HCT116 (cell line): ENCODE data around the gene LRRC3C. TPM values are rescaled to one million over a fixed set of nuclear protein-coding genes. Genes with fewer than 3 reads are reported as not detected.

Experiments used
- ATAC-seq: fragments of 200-7000 bp; cut with Tn5 transposase; 2 replicates; pipeline ENCODE4 v1.9.1; 2020; ENCODE audit warnings: mild to moderate bottlenecking, moderate library complexity
- BruUV-seq: library from RNA; stranded (reverse); fragments of 400-500 nt; replicated peaks from 2 replicates; lab custom pipeline; 2021; lab: Mats Ljungman, UMichigan
- CTCF ChIA-PET: fragments of 300-600 bp; sonication (Branson Sonifier 250); formaldehyde crosslinking; loops from one replicate; lab custom pipeline; 2021; ENCODE audit warnings: antibody characterized with exemption; lab: Charles Lee
- POLR2A ChIA-PET: fragments of 300-600, 350-600 bp; sonication (Branson Sonifier 250); formaldehyde crosslinking; loops from one replicate; lab custom pipeline; 2021; ENCODE audit warnings: antibody characterized with exemption; lab: Charles Lee
- RAD21 ChIA-PET, 2 experiments: fragments of 300-600 bp; sonication (Branson Sonifier 250); formaldehyde crosslinking; loops; one replicate each; lab custom pipeline; 2023; ENCODE audit warnings: low total read pairs in 2 of 2; ENCODE audit not compliant: uncharacterized antibody in 2 of 2, unreplicated experiment in 2 of 2, low non-redundant PET in 1 of 2; lab: Charles Lee
- DNase-seq: peaks from one replicate; pipeline ENCODE4 v3.0.0-alpha.2; 2010; ENCODE audit warnings: low read depth, low spot score
- H2AFZ ChIP-seq: fragments of 200-600 bp; shearing (Covaris generic), sonication (generic); 2 replicates; pipeline ENCODE4 v1.6.1; 2017; ENCODE audit warnings: low read depth, mixed run types, mixed read lengths, antibody characterized with exemption, low read length; ENCODE audit not compliant: poor library complexity, severe bottlenecking
- H3K27ac ChIP-seq: 2 replicates; pipeline ENCODE4 v1.5.1; 2012; ENCODE audit warnings: low read depth, low read length
- H3K27me3 ChIP-seq: fragments of 200-600 bp; sonication (generic); 2 replicates; pipeline ENCODE4 v1.6.1; 2016; ENCODE audit warnings: mixed run types, low read length, mixed read lengths; ENCODE audit not compliant: insufficient read depth
- H3K36me3 ChIP-seq, 2 experiments: fragments of 200-500 bp in 1 of 2; fragments of 200-600 bp in 1 of 2; sonication (Bioruptor generic) in 1 of 2; sonication (generic) in 1 of 2; 2 replicates each; pipeline versions ENCODE4 v1.5.1 to v1.6.1; 2014 to 2016; ENCODE audit warnings: low read length in 2 of 2, inconsistent platforms in 1 of 2, mixed read lengths in 1 of 2, mixed run types in 1 of 2; ENCODE audit not compliant: insufficient read depth in 2 of 2, control insufficient read depth in 1 of 2
- H3K4me1 ChIP-seq, 2 experiments: fragments of 200-600 bp in 1 of 2; sonication (generic) in 1 of 2; 2 replicates each; pipeline versions ENCODE4 v1.5.1 to v1.6.1; 2012 to 2017; ENCODE audit warnings: low read length in 2 of 2, inconsistent platforms in 1 of 2, mild to moderate bottlenecking in 1 of 2, mixed read lengths in 1 of 2, mixed run types in 1 of 2, moderate library complexity in 1 of 2; ENCODE audit not compliant: insufficient read depth in 2 of 2, control insufficient read depth in 1 of 2
- H3K4me2 ChIP-seq: fragments of 200-600 bp; sonication (generic); 2 replicates; pipeline ENCODE4 v1.6.1; 2017; ENCODE audit warnings: mixed run types, low read length, mixed read lengths
- H3K4me3 ChIP-seq, 2 experiments: fragments of 200-600 bp in 1 of 2; sonication (generic) in 1 of 2; replicated peaks in 1 of 2; 2 replicates each; pipeline ENCODE4 v1.5.1; 2011 to 2016; ENCODE audit warnings: low read length in 2 of 2, control low read depth in 1 of 2, low read depth in 1 of 2, mild to moderate bottlenecking in 1 of 2, mixed read lengths in 1 of 2, mixed run types in 1 of 2
- H3K79me2 ChIP-seq: fragments of 200-600 bp; sonication (generic); 2 replicates; pipeline ENCODE4 v1.6.1; 2017; ENCODE audit warnings: mild to moderate bottlenecking, mixed run types, low read length, moderate library complexity, mixed read lengths; ENCODE audit not compliant: insufficient read depth
- H3K9ac ChIP-seq: fragments of 200-600 bp; sonication (generic); 2 replicates; pipeline ENCODE4 v1.6.1; 2016; ENCODE audit warnings: low read length, mixed read lengths
- H3K9me2 ChIP-seq: fragments of 200-600 bp; sonication (generic), shearing (Covaris generic); 2 replicates; pipeline ENCODE4 v1.6.1; 2017; ENCODE audit warnings: mixed run types, mild to moderate bottlenecking, moderate library complexity; ENCODE audit not compliant: insufficient read depth
- H3K9me3 ChIP-seq, 2 experiments: fragments of 200-500 bp in 1 of 2; fragments of 200-600 bp in 1 of 2; sonication (Bioruptor generic) in 1 of 2; sonication (generic) in 1 of 2; 2 replicates each; pipeline ENCODE4 v1.6.1; 2014 to 2017; ENCODE audit warnings: low read length in 2 of 2, mixed read lengths in 2 of 2, inconsistent platforms in 1 of 2, low read depth in 1 of 2, mild to moderate bottlenecking in 1 of 2, mixed run types in 1 of 2, moderate library complexity in 1 of 2; ENCODE audit not compliant: control insufficient read depth in 1 of 2, insufficient read depth in 1 of 2
- H4K20me1 ChIP-seq: fragments of 200-600 bp; sonication (generic), shearing (Covaris generic); 2 replicates; pipeline ENCODE4 v1.6.1; 2017; ENCODE audit warnings: mixed run types, mild to moderate bottlenecking, moderate library complexity; ENCODE audit not compliant: insufficient read depth
- CEBPB ChIP-seq: IDR thresholded peaks from 2 replicates; pipeline ENCODE4 v1.6.1; 2012; ENCODE audit warnings: low read depth
- EZH2 ChIP-seq: fragments of 200-600 bp; sonication (generic); IDR thresholded peaks from 2 replicates; pipeline ENCODE4 v1.6.1; 2017; ENCODE audit warnings: antibody characterized with exemption, mixed run types
- POLR2A ChIP-seq: IDR thresholded peaks from 2 replicates; pipeline ENCODE4 v1.7.0; 2011; ENCODE audit warnings: borderline replicate concordance; ENCODE audit not compliant: insufficient read depth, insufficient read length; ENCODE audit errors: extremely low read depth
- TCF7L2 ChIP-seq: IDR thresholded peaks from 2 replicates; pipeline ENCODE4 v1.7.0; 2011; ENCODE audit warnings: borderline replicate concordance, inconsistent platforms; ENCODE audit not compliant: insufficient read depth, insufficient read length; ENCODE audit errors: extremely low read depth
- ZNF274 ChIP-seq: fragments of 200-500 bp; sonication (Bioruptor generic); IDR thresholded peaks from 2 replicates; pipeline ENCODE4 v1.6.1; 2014; ENCODE audit warnings: mild to moderate bottlenecking, low read depth, low read length, inconsistent platforms
- intact Hi-C: fragments of 100-400 bp; cut with micrococcal nuclease; formaldehyde crosslinking; loops from 2 replicates; pipeline ENCODE4 v1.10.0; 2022
- total RNA-seq: library from RNA; stranded (reverse); gene quantifications from one replicate; pipeline ENCODE4 v1.2.1, GENCODE V29; 2021; ENCODE audit not compliant: unreplicated experiment
- TF ChIP-seq, protein P1 (sequence below): IDR thresholded peaks from 2 replicates; pipeline ENCODE4 v1.6.1; 2012
- TF ChIP-seq, protein P2 (sequence below): IDR thresholded peaks from 2 replicates; pipeline ENCODE4 v1.6.1; 2012; ENCODE audit warnings: low read depth

LRRC3C gene
- total RNA-seq, 1 experiment from 2014 or later = not detected

- Histone ChIP-seq H3K79me2 (no peaks in the 10 kb centered on the region), H3K4me2 (no peak overlapping the region), H3K9me3 (no peaks in the 10 kb centered on the region), H3K36me3 (no peaks in the 10 kb centered on the region), H3K27me3 (peaks cover 14% of the 10 kb centered on the region; the same call in 1 of the 2 replicates), H3K9ac (no peak overlapping the region), H3K27ac (no peak overlapping the region), H3K9me2 (no peaks in the 10 kb centered on the region), H3K4me1 (no peaks in the 10 kb centered on the region), H4K20me1 (no peaks in the 10 kb centered on the region), H2AFZ (no peak overlapping the region), H3K4me3 (no peak overlapping the region)
- ChIA-PET RAD21 (no interaction called here), POLR2A (no interaction called here), CTCF (no interaction called here)
- ATAC-seq (no peak), DNase-seq (no peak)
- intact Hi-C loops = no loop called here
- no TSS peak for BruUV-seq
- TF ChIP-seq CEBPB = no peak
- TF ChIP-seq EZH2 = no peak
- TF ChIP-seq TCF7L2 = no peak
- no peak for TF ChIP-seq POLR2A
- TF ChIP-seq, protein P1, sequence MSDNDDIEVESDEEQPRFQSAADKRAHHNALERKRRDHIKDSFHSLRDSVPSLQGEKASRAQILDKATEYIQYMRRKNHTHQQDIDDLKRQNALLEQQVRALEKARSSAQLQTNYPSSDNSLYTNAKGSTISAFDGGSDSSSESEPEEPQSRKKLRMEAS = no peak
- TF ChIP-seq ZNF274 = no peak
- TF ChIP-seq, protein P2, sequence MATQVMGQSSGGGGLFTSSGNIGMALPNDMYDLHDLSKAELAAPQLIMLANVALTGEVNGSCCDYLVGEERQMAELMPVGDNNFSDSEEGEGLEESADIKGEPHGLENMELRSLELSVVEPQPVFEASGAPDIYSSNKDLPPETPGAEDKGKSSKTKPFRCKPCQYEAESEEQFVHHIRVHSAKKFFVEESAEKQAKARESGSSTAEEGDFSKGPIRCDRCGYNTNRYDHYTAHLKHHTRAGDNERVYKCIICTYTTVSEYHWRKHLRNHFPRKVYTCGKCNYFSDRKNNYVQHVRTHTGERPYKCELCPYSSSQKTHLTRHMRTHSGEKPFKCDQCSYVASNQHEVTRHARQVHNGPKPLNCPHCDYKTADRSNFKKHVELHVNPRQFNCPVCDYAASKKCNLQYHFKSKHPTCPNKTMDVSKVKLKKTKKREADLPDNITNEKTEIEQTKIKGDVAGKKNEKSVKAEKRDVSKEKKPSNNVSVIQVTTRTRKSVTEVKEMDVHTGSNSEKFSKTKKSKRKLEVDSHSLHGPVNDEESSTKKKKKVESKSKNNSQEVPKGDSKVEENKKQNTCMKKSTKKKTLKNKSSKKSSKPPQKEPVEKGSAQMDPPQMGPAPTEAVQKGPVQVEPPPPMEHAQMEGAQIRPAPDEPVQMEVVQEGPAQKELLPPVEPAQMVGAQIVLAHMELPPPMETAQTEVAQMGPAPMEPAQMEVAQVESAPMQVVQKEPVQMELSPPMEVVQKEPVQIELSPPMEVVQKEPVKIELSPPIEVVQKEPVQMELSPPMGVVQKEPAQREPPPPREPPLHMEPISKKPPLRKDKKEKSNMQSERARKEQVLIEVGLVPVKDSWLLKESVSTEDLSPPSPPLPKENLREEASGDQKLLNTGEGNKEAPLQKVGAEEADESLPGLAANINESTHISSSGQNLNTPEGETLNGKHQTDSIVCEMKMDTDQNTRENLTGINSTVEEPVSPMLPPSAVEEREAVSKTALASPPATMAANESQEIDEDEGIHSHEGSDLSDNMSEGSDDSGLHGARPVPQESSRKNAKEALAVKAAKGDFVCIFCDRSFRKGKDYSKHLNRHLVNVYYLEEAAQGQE = no peak
Observed at GRCh38 chr17:39970157-39970692, 42.7 kb downstream of the LRRC3C start.
